Measurements from ENCODE around the gene METTL18.

Gene METTL18

DNA sequence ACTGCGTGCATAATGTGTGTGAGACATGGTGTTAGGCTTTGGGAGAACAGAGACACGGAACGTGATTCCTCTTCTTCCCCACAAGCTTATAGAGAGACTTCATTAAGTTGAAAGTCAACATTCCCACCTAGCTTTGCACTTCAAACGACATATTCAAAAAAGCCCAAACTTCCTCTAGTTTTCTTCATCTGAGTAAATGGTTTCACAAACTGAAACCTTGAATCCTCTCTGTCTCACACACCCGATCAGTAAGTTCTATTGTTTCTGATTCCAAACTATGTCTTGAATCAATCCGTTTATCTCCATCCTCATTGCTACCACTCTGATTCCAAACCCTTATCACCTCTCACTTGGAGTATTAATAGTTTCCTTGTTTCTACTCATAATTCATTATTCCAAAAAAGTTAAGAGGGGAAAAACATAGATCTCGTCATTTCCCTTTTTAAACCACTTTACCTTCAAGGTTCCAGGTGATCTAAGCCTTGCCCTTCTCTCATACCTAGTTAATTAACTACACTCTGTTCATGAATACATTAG is 1.6 kb upstream of the METTL18 start:
- TF ChIP-seq ARNTL (CRISPR knock-in tag; IDR thresholded peaks at IDR 0.05; ENCODE audit: borderline replicate concordance, low read depth) (no peak), OSR1 (CRISPR knock-in tag; IDR thresholded peaks at IDR 0.05) (no peak), BACH2 (CRISPR knock-in tag; IDR thresholded peaks at IDR 0.05; ENCODE audit: borderline replicate concordance) (no peak), ZNF565 (CRISPR knock-in tag; conservative IDR thresholded peaks at IDR 0.05; ENCODE audit: low read depth) (no peak), ZC3H10 (CRISPR knock-in tag; IDR thresholded peaks at IDR 0.05) (no peak), TCF4 (CRISPR knock-in tag; IDR thresholded peaks at IDR 0.05; ENCODE audit: borderline replicate concordance) (no peak), TOX (CRISPR knock-in tag; IDR thresholded peaks at IDR 0.05; ENCODE audit: borderline replicate concordance) (no peak), RARB (CRISPR knock-in tag; IDR thresholded peaks at IDR 0.05) (no peak), ZFP3 (CRISPR knock-in tag; IDR thresholded peaks at IDR 0.05) (no peak), ESRRG (CRISPR knock-in tag; IDR thresholded peaks at IDR 0.05) (no peak)
- TF ChIP-seq, protein P1, sequence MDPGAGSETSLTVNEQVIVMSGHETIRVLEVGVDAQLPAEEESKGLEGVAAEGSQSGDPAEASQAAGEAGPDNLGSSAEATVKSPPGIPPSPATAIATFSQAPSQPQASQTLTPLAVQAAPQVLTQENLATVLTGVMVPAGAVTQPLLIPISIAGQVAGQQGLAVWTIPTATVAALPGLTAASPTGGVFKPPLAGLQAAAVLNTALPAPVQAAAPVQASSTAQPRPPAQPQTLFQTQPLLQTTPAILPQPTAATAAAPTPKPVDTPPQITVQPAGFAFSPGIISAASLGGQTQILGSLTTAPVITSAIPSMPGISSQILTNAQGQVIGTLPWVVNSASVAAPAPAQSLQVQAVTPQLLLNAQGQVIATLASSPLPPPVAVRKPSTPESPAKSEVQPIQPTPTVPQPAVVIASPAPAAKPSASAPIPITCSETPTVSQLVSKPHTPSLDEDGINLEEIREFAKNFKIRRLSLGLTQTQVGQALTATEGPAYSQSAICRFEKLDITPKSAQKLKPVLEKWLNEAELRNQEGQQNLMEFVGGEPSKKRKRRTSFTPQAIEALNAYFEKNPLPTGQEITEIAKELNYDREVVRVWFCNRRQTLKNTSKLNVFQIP (CRISPR knock-in tag; IDR thresholded peaks at IDR 0.05; ENCODE audit: borderline replicate concordance, low read depth) = no peak
- no peak for ATAC-seq

GRCh38 chr1:169795687-169796086 is 980 bp upstream of the METTL18 start:
- no peak for TF ChIP-seq OSR1 (CRISPR knock-in tag; IDR thresholded peaks at IDR 0.05)
- no peak for ATAC-seq

DNA sequence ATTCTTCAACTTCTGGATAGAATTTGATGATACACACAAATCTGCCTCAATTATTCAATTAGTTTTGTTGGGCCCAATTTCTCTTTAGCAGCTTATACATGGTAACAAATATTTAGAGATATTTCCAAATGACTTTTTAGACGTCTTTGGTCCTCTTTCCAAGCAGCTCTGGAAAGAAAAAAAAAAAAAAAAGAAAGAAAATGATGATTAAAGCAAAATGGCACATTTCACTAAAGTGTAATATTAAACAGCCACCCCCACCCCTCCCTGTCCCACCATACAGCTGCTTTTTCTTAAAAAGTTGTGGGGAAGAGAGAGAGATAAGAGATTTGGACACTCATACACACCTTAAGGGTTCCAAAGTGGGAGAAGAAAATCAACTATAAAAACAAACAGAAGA is 977 bp downstream of the METTL18 start:
- ATAC-seq = no peak
- no peak for TF ChIP-seq ZNF70 (CRISPR knock-in tag; IDR thresholded peaks at IDR 0.05)
- TF ChIP-seq, protein P1 (CRISPR knock-in tag; IDR thresholded peaks at IDR 0.05; ENCODE audit: borderline replicate concordance, low read depth) = no peak
- no peak for TF ChIP-seq PPARA (CRISPR knock-in tag; IDR thresholded peaks at IDR 0.05; ENCODE audit: borderline replicate concordance)
- no peak for TF ChIP-seq RARB (CRISPR knock-in tag; IDR thresholded peaks at IDR 0.05)
- TF ChIP-seq CSDC2 (CRISPR knock-in tag; IDR thresholded peaks at IDR 0.05) = no peak
- TF ChIP-seq SNAI2 (CRISPR knock-in tag; IDR thresholded peaks at IDR 0.05) = no peak
- no peak for TF ChIP-seq TCF4 (CRISPR knock-in tag; IDR thresholded peaks at IDR 0.05; ENCODE audit: borderline replicate concordance)
- TF ChIP-seq TSHZ2 (CRISPR knock-in tag; IDR thresholded peaks at IDR 0.05) = no peak
- TF ChIP-seq ESRRG (CRISPR knock-in tag; IDR thresholded peaks at IDR 0.05) = no peak
- no peak for TF ChIP-seq ZFP3 (CRISPR knock-in tag; IDR thresholded peaks at IDR 0.05)
- TF ChIP-seq CREB5 (CRISPR knock-in tag; IDR thresholded peaks at IDR 0.05; ENCODE audit: low read depth) = no peak
- TF ChIP-seq BACH2 (CRISPR knock-in tag; IDR thresholded peaks at IDR 0.05; ENCODE audit: borderline replicate concordance) = no peak
- no peak for TF ChIP-seq PATZ1 (CRISPR knock-in tag; IDR thresholded peaks at IDR 0.05; ENCODE audit: borderline replicate concordance)
- no peak for TF ChIP-seq ZNF8 (CRISPR knock-in tag; IDR thresholded peaks at IDR 0.05)

All from SK-N-SH treated with all-trans-retinoic acid at 6 μM for 48 hours (cell line).